Measurements from ENCODE around the gene RNU2-63P. TPM values are rescaled to one million over a fixed set of nuclear protein-coding genes. Genes with fewer than 3 reads are reported as not detected.
"Not testable (repeated sequence)": the region's sequence is repeated elsewhere in the genome, so short reads cannot be mapped to it uniquely, and the experiment has no call there.

The RNU2-63P gene
- total RNA-seq, 1 donor from 2014 or later = not detected

DNA sequence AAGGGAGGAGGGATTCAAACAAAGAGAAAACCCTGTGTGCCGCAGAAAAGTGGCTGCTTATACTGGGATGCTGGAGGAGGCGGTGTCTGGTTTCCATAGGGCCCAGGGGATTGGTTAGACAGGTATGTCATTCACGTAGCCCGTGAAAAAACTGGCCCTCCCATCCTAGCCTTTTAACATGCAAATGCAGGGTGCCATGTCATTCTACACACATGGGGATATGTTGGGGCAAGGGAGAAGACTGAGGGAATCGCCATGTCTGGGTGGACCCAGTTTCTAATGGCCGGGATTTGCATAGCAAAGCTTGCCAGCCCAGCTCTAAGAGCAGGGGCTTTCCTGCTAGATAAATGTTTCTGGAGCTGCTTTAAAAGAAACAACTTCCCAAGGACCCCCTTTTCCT lies 8.2 kb upstream of the RNU2-63P start:
- no peak for ATAC-seq
- Histone ChIP-seq H3K9me3 (no peaks in the 10 kb centered on the region), H3K36me3 (peaks cover 32% of the 10 kb centered on the region), H3K27me3 (no peaks in the 10 kb centered on the region), H3K4me3 (no peak overlapping the region), H3K4me1 (no peaks in the 10 kb centered on the region), H3K27ac (no peak overlapping the region)
- no peak for TF ChIP-seq CTCF (IDR thresholded peaks at IDR 0.05)
- intact Hi-C loops (cut with DNase I) = no loop called here
- DNase-seq = no peak

- no peak for DNase-seq
- Histone ChIP-seq H3K27me3 (no peaks in the 10 kb centered on the region), H3K4me3 (no peak overlapping the region), H3K9me3 (no peaks in the 10 kb centered on the region), H3K4me1 (no peaks in the 10 kb centered on the region), H3K36me3 (peaks cover 12% of the 10 kb centered on the region), H3K27ac (no peak overlapping the region)
- intact Hi-C loops (cut with DNase I) = no loop called here
- ATAC-seq = no peak
- no peak for TF ChIP-seq CTCF (IDR thresholded peaks at IDR 0.05)
Measured at GRCh38 chr2:88022669-88022921, 6.2 kb upstream of the RNU2-63P start.

- DNase-seq = no peak
- no peak overlapping the region for H3K4me3 ChIP-seq
- TF ChIP-seq CTCF (IDR thresholded peaks at IDR 0.05) = no peak
- no peak overlapping the region for H3K27ac ChIP-seq
- ATAC-seq = no peak
- no peaks in the 10 kb centered on the region for H3K36me3 ChIP-seq
- intact Hi-C loops (cut with DNase I) = no loop called here
- no peaks in the 10 kb centered on the region for H3K27me3 ChIP-seq
- H3K9me3 ChIP-seq = no peaks in the 10 kb centered on the region
- H3K4me1 ChIP-seq = no peaks in the 10 kb centered on the region
Measured at GRCh38 chr2:88019985-88020384, 3.6 kb upstream of the RNU2-63P start.

- ATAC-seq (no peak), DNase-seq (no peak)
- intact Hi-C loops (cut with DNase I) = no loop called here
Measured at GRCh38 chr2:88018909-88019308, 2.6 kb upstream of the RNU2-63P start.

DNA sequence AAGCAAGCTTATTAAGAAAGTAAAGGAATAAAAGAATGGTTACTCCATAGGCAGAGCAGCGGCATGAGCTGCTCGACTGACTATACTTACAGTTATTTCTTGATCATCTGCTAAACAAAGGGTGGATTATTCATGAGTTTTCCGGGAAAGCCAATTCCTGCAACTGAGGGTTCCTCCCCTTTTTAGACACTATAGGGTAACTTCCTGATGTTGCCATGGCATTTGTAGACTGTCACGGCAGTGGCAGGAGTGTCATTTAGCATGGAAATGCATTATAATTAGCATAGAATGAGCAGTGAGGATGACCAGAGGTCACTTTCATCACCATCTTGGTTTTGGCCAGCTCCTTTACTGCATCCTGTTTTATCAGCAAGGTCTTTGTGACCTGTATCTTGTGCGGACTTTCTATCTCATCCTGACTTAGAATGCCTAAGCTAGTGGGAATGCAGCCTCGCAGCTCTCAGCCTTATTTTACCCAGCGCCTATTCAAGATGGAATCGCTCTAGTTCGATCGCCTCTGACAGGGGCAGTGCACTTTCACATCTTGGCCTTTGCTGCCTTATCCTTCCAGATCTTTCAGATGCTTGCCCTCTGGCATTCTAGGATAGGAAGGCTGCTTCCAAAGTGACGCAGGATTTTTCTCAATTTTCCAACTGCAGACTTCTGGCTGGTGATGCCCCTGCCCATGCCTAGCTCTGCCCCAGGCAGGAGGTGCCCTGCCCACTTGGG lies 1.9 kb upstream of the RNU2-63P start:
- H3K36me3 ChIP-seq; DNase-seq; ATAC-seq; H3K4me3 ChIP-seq; H3K27me3 ChIP-seq; H3K4me1 ChIP-seq; intact Hi-C loops (cut with DNase I); H3K27ac ChIP-seq; H3K9me3 ChIP-seq: not testable (repeated sequence)

More at GRCh38 chr2:88018909-88019308, 2.6 kb upstream of the RNU2-63P start:
- H3K4me3 ChIP-seq = no peak overlapping the region
- TF ChIP-seq CTCF (IDR thresholded peaks at IDR 0.05) = no peak
- no peaks in the 10 kb centered on the region for H3K27me3 ChIP-seq
- no peaks in the 10 kb centered on the region for H3K36me3 ChIP-seq
- no peak overlapping the region for H3K27ac ChIP-seq
- no peaks in the 10 kb centered on the region for H3K9me3 ChIP-seq
- H3K4me1 ChIP-seq = no peaks in the 10 kb centered on the region

DNA sequence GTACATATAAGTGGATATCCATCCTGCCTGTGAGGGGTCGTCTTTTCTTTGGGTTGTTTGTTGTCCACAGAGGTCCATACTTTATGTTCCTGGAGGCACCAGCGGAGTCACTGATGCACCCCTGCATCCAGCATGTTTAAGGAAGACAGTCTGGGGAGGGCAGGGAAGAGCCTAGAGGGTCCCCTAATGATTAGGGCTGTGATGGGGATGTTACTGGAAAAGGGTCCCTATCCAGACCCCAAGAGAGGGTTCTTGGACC lies 1.4 kb upstream of the RNU2-63P start:
- DNase-seq, H3K27ac ChIP-seq, H3K9me3 ChIP-seq: not testable (repeated sequence)

More for the DNA sequence above, 1.4 kb upstream of the RNU2-63P start:
- H3K36me3 ChIP-seq; H3K4me1 ChIP-seq; intact Hi-C loops (cut with DNase I); H3K4me3 ChIP-seq; H3K27me3 ChIP-seq; ATAC-seq: not testable (repeated sequence)
